ENCODE data around the gene AKAP10. TPM values are rescaled to one million over a fixed set of nuclear protein-coding genes. Genes with fewer than 3 reads are reported as not detected.

The AKAP10 gene
- total and polyA plus RNA-seq, 2 of the 8 experiments (the other 6 are each of a cell fraction or from before 2014, with no cell fraction given) = 13.3 to 27.0 TPM

GRCh38 chr17:20008242-20009051 lies 30.8 kb upstream of the AKAP10 start (continued):
- TF ChIP-seq CHD7 (IDR thresholded peaks at IDR 0.05; ENCODE audit: insufficient replicate concordance, low read length) (no peak), POLR2AphosphoS5 (IDR thresholded peaks at IDR 0.05; ENCODE audit: low read depth, low read length) (no peak), FOSL1 (IDR thresholded peaks at IDR 0.05; ENCODE audit: insufficient read depth, low read depth, low read length) (no peak), TEAD4 (IDR thresholded peaks at IDR 0.05; ENCODE audit: low read depth, low read length) (no peak), ZNF274 (IDR thresholded peaks at IDR 0.05; ENCODE audit: borderline replicate concordance, extremely low read depth, low read length) (no peak), EZH2 (IDR thresholded peaks at IDR 0.05; ENCODE audit: low read depth, low read length, severe bottlenecking) (peak; percentile 24), SP1 (IDR thresholded peaks at IDR 0.05; ENCODE audit: low read depth, low read length) (no peak)
- TF ChIP-seq, protein P1, sequence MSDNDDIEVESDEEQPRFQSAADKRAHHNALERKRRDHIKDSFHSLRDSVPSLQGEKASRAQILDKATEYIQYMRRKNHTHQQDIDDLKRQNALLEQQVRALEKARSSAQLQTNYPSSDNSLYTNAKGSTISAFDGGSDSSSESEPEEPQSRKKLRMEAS (IDR thresholded peaks at IDR 0.05) = peak; percentile 34; the same call in 1 of the 2 replicates

Data from H1 (cell line).